HEK293T (cell line): ENCODE data around the gene PSTPIP2.
"Not testable (repeated sequence)": the region's sequence is repeated elsewhere in the genome, so short reads cannot be mapped to it uniquely, and the experiment has no call there.

Experiments
- CTCF ChIA-PET: fragments of 350-600 bp; formaldehyde crosslinking; extraction: SDS; loops from one replicate; lab custom pipeline; 2021; ENCODE audit warnings: antibody characterized with exemption, inconsistent platforms; lab: Yijun Ruan, JAX
- POLR2A ChIA-PET: fragments of 350-600 bp; formaldehyde crosslinking; extraction: SDS; loops from one replicate; lab custom pipeline; 2020; ENCODE audit warnings: antibody characterized with exemption, inconsistent platforms; lab: Yijun Ruan, JAX
- DNase-seq: peaks from one replicate; pipeline ENCODE4 v3.0.0; 2012; ENCODE audit warnings: mixed read lengths; ENCODE audit errors: extremely low spot score
- ARNT ChIP-seq: fragments of 450-650 bp; IDR thresholded peaks from 2 replicates; pipeline ENCODE4 v1.6.1; 2017; ENCODE audit warnings: mild to moderate bottlenecking
- BHLHE40 ChIP-seq: fragments of 450-650 bp; IDR thresholded peaks from 2 replicates; pipeline ENCODE4 v1.6.1; 2016; ENCODE audit warnings: mild to moderate bottlenecking, moderate library complexity, borderline replicate concordance
- CTBP1 ChIP-seq: fragments of 450-650 bp; IDR thresholded peaks from 2 replicates; pipeline ENCODE4 v1.6.1; 2016; ENCODE audit warnings: borderline replicate concordance
- ELF4 ChIP-seq: fragments of 450-650 bp; IDR thresholded peaks from 2 replicates; pipeline ENCODE4 v1.6.1; 2017; ENCODE audit warnings: antibody characterized with exemption
- FOXA1 ChIP-seq: fragments of 450-650 bp; IDR thresholded peaks from 2 replicates; pipeline ENCODE4 v1.6.1; 2016; ENCODE audit warnings: mild to moderate bottlenecking
- FOXK2 ChIP-seq: fragments of 450-650 bp; IDR thresholded peaks from 2 replicates; pipeline ENCODE4 v1.6.1; 2016; ENCODE audit warnings: mild to moderate bottlenecking
- FOXM1 ChIP-seq: fragments of 450-650 bp; IDR thresholded peaks from 2 replicates; pipeline ENCODE4 v1.6.1; 2017; ENCODE audit warnings: mild to moderate bottlenecking, borderline replicate concordance
- HDGF ChIP-seq: fragments of 450-650 bp; IDR thresholded peaks from 2 replicates; pipeline ENCODE4 v1.6.1; 2017; ENCODE audit warnings: antibody characterized with exemption, borderline replicate concordance
- L3MBTL2 ChIP-seq: fragments of 450-650 bp; conservative IDR thresholded peaks from 2 replicates; pipeline ENCODE4 v1.6.1; 2016; ENCODE audit warnings: mild to moderate bottlenecking
- LEF1 ChIP-seq: fragments of 450-650 bp; IDR thresholded peaks from 2 replicates; pipeline ENCODE4 v1.6.1; 2017; ENCODE audit warnings: mild to moderate bottlenecking, borderline replicate concordance
- NFRKB ChIP-seq: fragments of 450-650 bp; IDR thresholded peaks from 2 replicates; pipeline ENCODE4 v1.6.1; 2016; ENCODE audit warnings: mild to moderate bottlenecking, moderate library complexity
- SP1 ChIP-seq: fragments of 450-650 bp; IDR thresholded peaks from 2 replicates; pipeline ENCODE4 v1.6.1; 2017
- SUZ12 ChIP-seq: fragments of 450-650 bp; IDR thresholded peaks from 2 replicates; pipeline ENCODE4 v1.6.1; 2016; ENCODE audit warnings: mild to moderate bottlenecking
- TARDBP ChIP-seq: fragments of 450-650 bp; IDR thresholded peaks from 2 replicates; pipeline ENCODE4 v1.6.1; 2016
- ZNF384 ChIP-seq: fragments of 450-650 bp; IDR thresholded peaks from 2 replicates; pipeline ENCODE4 v1.6.1; 2016
- TF ChIP-seq, protein P1 (sequence below): fragments of 450-650 bp; IDR thresholded peaks from 2 replicates; pipeline ENCODE4 v1.6.1; 2016

Gene PSTPIP2

DNA sequence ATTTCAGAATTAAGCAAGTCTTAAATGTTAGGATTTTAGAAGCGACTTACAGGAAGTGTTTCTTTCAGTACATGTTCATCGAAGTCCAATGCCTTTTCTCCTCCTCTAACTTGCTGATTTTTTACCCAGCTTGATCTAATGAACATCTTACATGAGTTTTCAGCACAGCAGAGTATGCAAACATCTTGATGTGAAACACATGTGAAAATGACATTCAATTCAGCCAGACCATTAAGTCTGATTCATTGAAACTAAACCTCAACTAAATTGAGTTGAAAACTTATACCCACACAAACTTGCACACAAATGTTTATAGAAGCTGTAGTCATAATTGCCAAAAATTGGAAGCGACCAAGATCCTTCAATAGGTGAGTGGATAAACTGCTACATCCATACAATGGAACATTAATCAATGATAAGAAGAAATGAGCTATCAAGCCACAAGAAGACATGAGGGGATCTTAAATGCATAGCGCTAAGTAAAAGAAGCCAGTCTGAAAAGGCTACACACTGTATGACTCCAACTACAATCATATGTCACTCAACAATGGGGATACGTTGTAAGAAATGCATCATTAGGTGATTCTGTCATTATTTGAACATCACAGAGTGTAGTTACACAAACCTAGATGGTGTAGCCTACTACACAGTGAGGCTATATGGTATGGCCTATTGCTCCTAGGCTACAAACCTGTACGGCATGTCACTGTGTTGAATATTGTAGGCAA lies 18.5 kb downstream of the PSTPIP2 start:
- POLR2A ChIA-PET, result no interaction called here
- TF ChIP-seq TARDBP, result no peak
- TF ChIP-seq LEF1, result no peak
- no peak for TF ChIP-seq FOXM1
- no peak for TF ChIP-seq FOXA1
- no peak for TF ChIP-seq ARNT
- TF ChIP-seq HDGF, result no peak
- no peak for TF ChIP-seq CTBP1
- TF ChIP-seq SUZ12, result no peak
- TF ChIP-seq FOXK2, result no peak
- no peak for TF ChIP-seq L3MBTL2
- no peak for TF ChIP-seq ZNF384
- TF ChIP-seq, protein P1, sequence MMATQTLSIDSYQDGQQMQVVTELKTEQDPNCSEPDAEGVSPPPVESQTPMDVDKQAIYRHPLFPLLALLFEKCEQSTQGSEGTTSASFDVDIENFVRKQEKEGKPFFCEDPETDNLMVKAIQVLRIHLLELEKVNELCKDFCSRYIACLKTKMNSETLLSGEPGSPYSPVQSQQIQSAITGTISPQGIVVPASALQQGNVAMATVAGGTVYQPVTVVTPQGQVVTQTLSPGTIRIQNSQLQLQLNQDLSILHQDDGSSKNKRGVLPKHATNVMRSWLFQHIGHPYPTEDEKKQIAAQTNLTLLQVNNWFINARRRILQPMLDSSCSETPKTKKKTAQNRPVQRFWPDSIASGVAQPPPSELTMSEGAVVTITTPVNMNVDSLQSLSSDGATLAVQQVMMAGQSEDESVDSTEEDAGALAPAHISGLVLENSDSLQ, result no peak
- no peak for TF ChIP-seq ELF4
- no peak for TF ChIP-seq SP1
- no peak for TF ChIP-seq BHLHE40
- no peak for TF ChIP-seq NFRKB
- CTCF ChIA-PET, result no interaction called here
- DNase-seq, result no peak

DNA sequence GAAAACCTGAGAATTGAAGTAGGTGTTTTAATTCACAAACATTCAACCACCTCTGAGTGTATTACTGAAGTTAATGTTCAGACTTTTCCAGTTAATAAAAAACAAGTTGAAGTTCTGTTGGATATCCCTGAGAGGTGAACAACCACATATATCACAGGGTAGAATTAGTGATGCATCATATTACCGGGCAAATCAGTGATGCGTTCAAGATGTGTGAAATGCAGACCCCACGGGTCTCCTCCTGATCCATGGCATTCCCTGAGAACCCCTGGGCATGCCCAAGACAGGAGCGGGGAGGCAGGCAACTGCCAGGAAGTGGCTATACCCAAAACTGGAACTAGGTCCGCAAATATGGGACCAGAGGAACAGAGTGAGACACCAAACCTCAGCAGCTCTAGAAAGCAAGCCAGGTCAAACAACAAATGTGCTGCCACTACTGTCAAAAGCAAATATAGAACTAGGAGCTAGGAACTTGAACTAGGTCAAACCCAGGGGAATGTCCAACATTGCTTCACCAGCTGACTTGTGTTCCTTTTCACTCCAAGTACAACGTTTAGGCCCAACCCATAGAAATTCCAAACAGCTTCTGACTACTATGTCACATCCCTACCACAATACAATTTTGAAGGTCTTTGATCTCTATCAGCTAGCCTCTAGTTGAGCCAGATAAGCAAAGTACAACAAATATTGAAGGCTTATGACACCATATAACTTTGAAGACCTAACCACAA lies 20.2 kb downstream of the PSTPIP2 start:
- TF ChIP-seq, protein P1, result no peak
- no peak for TF ChIP-seq FOXA1
- no peak for TF ChIP-seq BHLHE40
- TF ChIP-seq TARDBP, result no peak
- no peak for TF ChIP-seq ARNT
- TF ChIP-seq LEF1, result no peak
- no peak for TF ChIP-seq L3MBTL2
- TF ChIP-seq FOXM1, result no peak
- TF ChIP-seq ZNF384, result no peak
- no peak for TF ChIP-seq HDGF
- TF ChIP-seq CTBP1, result no peak
- no peak for TF ChIP-seq SUZ12
- no peak for TF ChIP-seq NFRKB
- CTCF ChIA-PET, result no interaction called here
- no peak for DNase-seq
- POLR2A ChIA-PET, result no interaction called here

DNA sequence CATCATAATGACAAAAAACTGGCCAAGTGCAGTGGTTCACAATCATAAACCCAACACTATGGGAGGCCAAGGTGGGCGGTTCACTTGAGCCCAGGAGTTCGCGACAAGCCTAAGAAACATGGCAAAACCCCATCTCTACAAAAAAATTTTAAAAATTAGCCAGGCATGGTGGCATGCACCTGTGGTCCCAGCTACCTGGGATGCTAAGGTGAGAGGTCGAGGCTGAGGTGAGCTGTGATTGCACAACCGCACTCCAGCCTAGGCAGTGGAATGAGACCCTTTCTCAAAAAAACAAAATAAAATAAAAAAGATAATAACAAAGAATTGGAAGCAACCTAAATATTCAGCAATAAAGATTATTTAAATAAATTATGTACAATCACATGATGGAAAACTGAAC lies 21.8 kb downstream of the PSTPIP2 start:
- no peak for DNase-seq
- TF ChIP-seq L3MBTL2 (no peak), SP1 (no peak), FOXA1 (no peak), LEF1 (no peak), TARDBP (no peak), HDGF (no peak), BHLHE40 (no peak), ELF4 (no peak), FOXK2 (no peak), SUZ12 (no peak), ARNT (no peak), ZNF384 (no peak), CTBP1 (no peak), FOXM1 (no peak), NFRKB (no peak)
- TF ChIP-seq, protein P1, result no peak
- ChIA-PET POLR2A (no interaction called here), CTCF (no interaction called here)

DNA sequence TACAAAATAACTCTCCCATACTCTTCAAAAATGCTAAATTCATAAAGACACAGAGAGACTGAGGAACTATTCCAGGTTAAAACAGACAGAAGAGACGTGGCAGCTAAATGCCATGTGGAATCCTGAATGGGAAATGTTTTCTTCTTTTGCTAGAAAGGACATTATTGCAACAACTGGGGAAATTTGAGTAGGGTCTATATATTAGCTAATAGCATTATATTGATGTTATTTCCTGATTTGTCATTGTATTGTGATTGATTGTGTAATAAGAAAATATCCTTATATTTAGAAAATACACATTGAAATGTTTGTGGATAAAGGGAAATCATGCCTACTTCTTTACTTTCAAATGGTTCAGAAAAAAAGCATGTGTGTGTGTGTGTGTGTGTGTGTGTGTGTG lies 23.4 kb downstream of the PSTPIP2 start:
- ChIA-PET POLR2A (no interaction called here), CTCF (no interaction called here)
- TF ChIP-seq ELF4 (no peak), FOXA1 (no peak), L3MBTL2 (no peak), SP1 (no peak), FOXK2 (no peak), SUZ12 (no peak), HDGF (no peak), NFRKB (no peak), ZNF384 (no peak), LEF1 (no peak)
- DNase-seq, result no peak

DNA sequence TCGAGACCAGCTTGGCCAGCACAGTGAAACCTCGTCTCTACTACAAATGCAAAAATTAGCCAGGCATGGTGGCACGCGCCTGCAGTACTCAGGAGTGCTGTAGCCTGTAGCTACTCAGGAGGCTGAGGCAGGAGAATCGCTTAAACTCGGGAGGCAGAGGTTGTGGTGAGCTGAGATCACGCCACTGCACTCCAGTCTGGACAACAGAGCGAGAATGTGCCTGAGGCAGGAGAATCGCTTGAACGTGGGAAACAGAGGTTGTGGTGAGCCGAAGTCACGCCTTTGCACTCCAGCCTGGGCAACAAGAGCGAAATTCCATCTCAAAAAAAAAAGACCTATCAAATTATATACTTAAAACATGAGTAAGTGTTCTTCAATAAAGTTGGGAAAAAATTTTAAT lies 24.7 kb downstream of the PSTPIP2 start:
- CTCF ChIA-PET, POLR2A ChIA-PET: not testable (repeated sequence)

DNA sequence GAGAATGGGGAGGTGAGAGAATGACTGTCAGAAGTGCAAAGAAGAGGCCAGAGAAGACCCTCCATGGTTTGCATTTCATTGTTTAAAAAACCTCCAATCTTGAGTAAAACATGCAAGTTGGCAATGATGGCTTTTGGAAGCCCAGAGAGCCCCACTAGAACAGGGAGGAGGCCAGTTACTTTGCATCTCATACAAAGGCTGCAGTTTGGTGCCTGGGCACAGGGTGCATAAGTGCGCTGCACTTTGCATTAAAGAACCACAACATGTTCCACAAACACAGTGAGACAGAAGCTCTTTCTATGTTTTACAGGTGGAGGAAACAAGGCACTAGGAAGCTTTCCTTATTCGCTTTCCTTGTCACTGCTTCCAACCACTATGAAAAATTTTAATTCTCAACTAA lies 25.4 kb downstream of the PSTPIP2 start:
- TF ChIP-seq FOXA1 (no peak), ELF4 (no peak), ARNT (no peak), FOXM1 (no peak), SP1 (no peak), ZNF384 (no peak), LEF1 (no peak), FOXK2 (no peak), TARDBP (no peak), HDGF (no peak), NFRKB (no peak), BHLHE40 (no peak), CTBP1 (no peak), SUZ12 (no peak), L3MBTL2 (no peak)
- TF ChIP-seq, protein P1, result no peak
- POLR2A ChIA-PET, result no interaction called here
- DNase-seq, result no peak
- CTCF ChIA-PET, result no interaction called here

More for the DNA sequence above, 24.7 kb downstream of the PSTPIP2 start:
- DNase-seq, result not testable (repeated sequence)
